ENCODE measurements around the gene BCLAF3. TPM values are rescaled to one million over a fixed set of nuclear protein-coding genes. Genes with fewer than 3 reads are reported as not detected.

The BCLAF3 gene
- total RNA-seq, 1 donor from 2014 or later = 9.7 TPM

DNA sequence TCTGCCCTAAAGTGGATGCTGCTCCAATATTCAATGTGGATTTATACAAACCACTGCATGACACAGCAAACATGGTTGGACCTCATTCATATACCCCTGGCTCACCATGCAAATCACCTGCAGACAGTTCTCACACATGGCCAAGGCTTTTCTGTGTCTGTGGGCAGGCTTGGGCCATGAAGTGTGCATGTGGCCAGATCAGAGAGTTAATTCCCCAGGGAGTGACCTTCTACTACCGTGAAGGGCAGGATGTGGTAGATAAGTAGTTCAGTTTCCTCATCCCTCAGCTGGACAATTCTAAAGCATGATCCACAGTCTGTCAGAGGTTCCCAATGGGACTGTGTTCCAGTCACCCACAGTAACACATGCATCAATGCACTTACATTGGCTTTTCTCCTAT, 24.6 kb upstream of the BCLAF3 start:
- Mint-ChIP-seq H3K36me3 (no peaks in the 10 kb centered on the region), H3K9me3 (peaks cover 17% of the 10 kb centered on the region), H3K27ac (no peak overlapping the region), H3K4me3 (no peak overlapping the region), H3K4me1 (no peaks in the 10 kb centered on the region), H3K27me3 (ENCODE audit: insufficient read depth, low read depth) (no peaks in the 10 kb centered on the region)
- no peak for DNase-seq (ENCODE audit: low spot score)
- H3K9me3 ChIP-seq (ENCODE audit: low read depth) = peaks cover 6% of the 10 kb centered on the region
- no peaks in the 10 kb centered on the region for H3K27me3 ChIP-seq
- no peaks in the 10 kb centered on the region for H3F3A ChIP-seq (ENCODE audit: low read depth)
- no peak for TF ChIP-seq EZH2 (IDR thresholded peaks at IDR 0.05)
- TF ChIP-seq, protein P1, sequence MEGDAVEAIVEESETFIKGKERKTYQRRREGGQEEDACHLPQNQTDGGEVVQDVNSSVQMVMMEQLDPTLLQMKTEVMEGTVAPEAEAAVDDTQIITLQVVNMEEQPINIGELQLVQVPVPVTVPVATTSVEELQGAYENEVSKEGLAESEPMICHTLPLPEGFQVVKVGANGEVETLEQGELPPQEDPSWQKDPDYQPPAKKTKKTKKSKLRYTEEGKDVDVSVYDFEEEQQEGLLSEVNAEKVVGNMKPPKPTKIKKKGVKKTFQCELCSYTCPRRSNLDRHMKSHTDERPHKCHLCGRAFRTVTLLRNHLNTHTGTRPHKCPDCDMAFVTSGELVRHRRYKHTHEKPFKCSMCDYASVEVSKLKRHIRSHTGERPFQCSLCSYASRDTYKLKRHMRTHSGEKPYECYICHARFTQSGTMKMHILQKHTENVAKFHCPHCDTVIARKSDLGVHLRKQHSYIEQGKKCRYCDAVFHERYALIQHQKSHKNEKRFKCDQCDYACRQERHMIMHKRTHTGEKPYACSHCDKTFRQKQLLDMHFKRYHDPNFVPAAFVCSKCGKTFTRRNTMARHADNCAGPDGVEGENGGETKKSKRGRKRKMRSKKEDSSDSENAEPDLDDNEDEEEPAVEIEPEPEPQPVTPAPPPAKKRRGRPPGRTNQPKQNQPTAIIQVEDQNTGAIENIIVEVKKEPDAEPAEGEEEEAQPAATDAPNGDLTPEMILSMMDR (IDR thresholded peaks at IDR 0.05) = no peak
- TF ChIP-seq EZH2phosphoT487 (IDR thresholded peaks at IDR 0.05) = no peak
- H3K4me1 ChIP-seq = no peaks in the 10 kb centered on the region
- H3K27ac ChIP-seq = no peak overlapping the region
- no peaks in the 10 kb centered on the region for H3K36me3 ChIP-seq
- no peaks in the 10 kb centered on the region for H4K20me1 ChIP-seq (ENCODE audit: low read depth)
- H3K9ac ChIP-seq = no peak overlapping the region
- H3K4me3 ChIP-seq = no peak overlapping the region
- no peak overlapping the region for H3K4me2 ChIP-seq
- H2AFZ ChIP-seq (replicated peaks) = no peak overlapping the region
- H3K79me2 ChIP-seq (ENCODE audit: low read depth) = no peaks in the 10 kb centered on the region

DNA sequence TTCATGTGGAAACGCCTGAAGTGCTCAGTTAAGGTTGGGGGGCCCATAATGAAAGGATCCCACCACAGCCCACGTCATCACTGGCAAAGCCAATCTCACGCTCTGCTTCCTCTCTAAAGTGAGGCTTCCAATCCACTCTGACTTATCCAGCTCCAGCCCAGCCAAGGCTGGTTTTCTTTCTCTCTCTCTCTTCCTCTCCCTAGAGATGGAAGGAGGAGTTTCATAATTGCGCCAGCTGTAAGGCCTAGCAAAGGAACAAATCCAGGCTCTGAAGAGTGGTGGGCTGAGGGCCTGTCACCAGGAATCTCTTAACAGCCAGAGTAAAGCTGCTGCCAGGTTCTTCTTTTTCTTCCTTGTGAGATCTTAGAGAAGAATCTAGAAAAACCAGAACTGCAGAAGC, 20.7 kb upstream of the BCLAF3 start:
- DNase-seq (ENCODE audit: low spot score) = peak; percentile 11
- Mint-ChIP-seq H3K4me1 (no peaks in the 10 kb centered on the region), H3K27ac (no peak overlapping the region), H3K4me3 (no peak overlapping the region), H3K27me3 (ENCODE audit: insufficient read depth, low read depth) (no peaks in the 10 kb centered on the region), H3K36me3 (no peaks in the 10 kb centered on the region), H3K9me3 (peaks cover 11% of the 10 kb centered on the region)
- Histone ChIP-seq H4K20me1 (ENCODE audit: low read depth) (no peaks in the 10 kb centered on the region), H3K36me3 (no peaks in the 10 kb centered on the region), H3K27me3 (no peaks in the 10 kb centered on the region), H3K4me3 (no peak overlapping the region), H3F3A (ENCODE audit: low read depth) (no peaks in the 10 kb centered on the region), H3K4me1 (no peaks in the 10 kb centered on the region), H3K9ac (no peak overlapping the region), H3K4me2 (no peak overlapping the region), H3K79me2 (ENCODE audit: low read depth) (no peaks in the 10 kb centered on the region), H2AFZ (replicated peaks) (no peak overlapping the region), H3K27ac (no peak overlapping the region), H3K9me3 (ENCODE audit: low read depth) (peaks cover 6% of the 10 kb centered on the region)
- TF ChIP-seq EZH2 (IDR thresholded peaks at IDR 0.05) (no peak), EZH2phosphoT487 (IDR thresholded peaks at IDR 0.05) (no peak)
- TF ChIP-seq, protein P1 (IDR thresholded peaks at IDR 0.05) = no peak

DNA sequence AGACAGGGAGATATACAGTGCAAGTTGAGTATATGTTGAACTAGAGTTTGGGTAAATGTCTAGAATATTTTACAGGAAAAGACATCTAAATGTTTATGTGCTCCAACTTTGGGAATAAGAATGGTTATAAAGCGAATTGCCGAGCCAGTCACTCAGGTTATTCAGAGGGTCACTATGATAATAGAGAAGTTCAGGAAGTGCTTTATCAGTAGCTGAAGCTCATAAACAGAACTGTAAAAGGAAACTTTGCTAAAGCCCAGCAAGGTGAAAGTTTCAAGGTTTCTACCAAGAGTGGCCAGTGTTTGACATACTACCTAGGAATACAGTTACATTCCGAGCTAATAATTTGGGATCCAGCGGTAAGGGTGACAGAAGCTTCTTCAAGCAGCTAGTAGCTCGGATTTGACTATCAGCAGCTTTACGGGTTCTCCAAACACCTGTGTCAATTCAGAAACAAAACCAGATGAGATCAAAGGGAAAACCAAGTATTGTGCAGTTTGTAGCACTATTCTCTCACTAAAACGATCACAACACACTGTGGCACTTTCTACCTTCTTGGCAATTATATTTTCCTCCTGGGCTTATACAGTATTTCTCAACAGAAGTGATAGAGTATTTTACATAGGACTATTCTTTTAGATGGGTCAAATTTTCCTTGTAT, 17.2 kb upstream of the BCLAF3 start:
- TF ChIP-seq EZH2phosphoT487 (IDR thresholded peaks at IDR 0.05) (no peak), EZH2 (IDR thresholded peaks at IDR 0.05) (no peak)
- TF ChIP-seq, protein P1 (IDR thresholded peaks at IDR 0.05) = no peak
- Mint-ChIP-seq H3K9me3 (peaks cover 5% of the 10 kb centered on the region), H3K4me1 (no peaks in the 10 kb centered on the region), H3K4me3 (no peak overlapping the region), H3K27ac (no peak overlapping the region), H3K36me3 (no peaks in the 10 kb centered on the region), H3K27me3 (ENCODE audit: insufficient read depth, low read depth) (no peaks in the 10 kb centered on the region)
- no peak overlapping the region for H3K9ac ChIP-seq
- DNase-seq (ENCODE audit: low spot score) = no peak
- no peaks in the 10 kb centered on the region for H4K20me1 ChIP-seq (ENCODE audit: low read depth)
- H3K9me3 ChIP-seq (ENCODE audit: low read depth) = no peaks in the 10 kb centered on the region
- H3K27ac ChIP-seq = no peak overlapping the region
- no peaks in the 10 kb centered on the region for H3K36me3 ChIP-seq
- no peak overlapping the region for H3K4me2 ChIP-seq
- H3K27me3 ChIP-seq = no peaks in the 10 kb centered on the region
- no peaks in the 10 kb centered on the region for H3F3A ChIP-seq (ENCODE audit: low read depth)
- H3K4me1 ChIP-seq = no peaks in the 10 kb centered on the region
- H3K4me3 ChIP-seq = no peak overlapping the region
- H2AFZ ChIP-seq (replicated peaks) = no peak overlapping the region
- H3K79me2 ChIP-seq (ENCODE audit: low read depth) = no peaks in the 10 kb centered on the region

Measured in neural progenitor cell (in vitro differentiated cells).